BE2C (cell line): ENCODE data around the gene DDX24.

Experiments used
- DNase-seq: peaks from one replicate; pipeline ENCODE4 v3.0.0-alpha.2; 2020
- H3K27me3 ChIP-seq: fragments of 250-450 bp; sonication (Bioruptor Pico); 2 replicates; pipeline ENCODE4 v1.5.1; 2020; ENCODE audit warnings: mild to moderate bottlenecking
- H3K36me3 ChIP-seq: fragments of 250-450 bp; sonication (Bioruptor Pico); 2 replicates; pipeline ENCODE4 v1.5.1; 2020; ENCODE audit warnings: mild to moderate bottlenecking
- H3K4me1 ChIP-seq: fragments of 250-450 bp; sonication (Bioruptor Pico); 2 replicates; pipeline ENCODE4 v1.5.1; 2020
- H3K4me3 ChIP-seq: 2 replicates; pipeline ENCODE4 v1.5.1; 2011; ENCODE audit warnings: low read depth, low read length
- H3K9me3 ChIP-seq: fragments of 250-450 bp; sonication (Bioruptor Pico); 2 replicates; pipeline ENCODE4 v1.5.1; 2020
- CTCF ChIP-seq: IDR thresholded peaks from 2 replicates; pipeline ENCODE4 v1.5.1; 2012; ENCODE audit warnings: mild to moderate bottlenecking, low read depth, low read length

The DDX24 gene

GRCh38 chr14:94122438-94122837, 41.4 kb upstream of the DDX24 start:
- H3K27me3 ChIP-seq = no peaks in the 10 kb centered on the region
- H3K4me1 ChIP-seq = no peaks in the 10 kb centered on the region
- TF ChIP-seq CTCF = no peak
- H3K9me3 ChIP-seq = no peaks in the 10 kb centered on the region; the same call in none of the 2 replicates
- H3K36me3 ChIP-seq = no peaks in the 10 kb centered on the region
- no peak overlapping the region for H3K4me3 ChIP-seq
- DNase-seq = no peak

- no peak for TF ChIP-seq CTCF
- H3K4me3 ChIP-seq = no peak overlapping the region
- no peak for DNase-seq
- no peaks in the 10 kb centered on the region for H3K27me3 ChIP-seq
- no peaks in the 10 kb centered on the region; the same call in 1 of the 2 replicates for H3K4me1 ChIP-seq
- no peaks in the 10 kb centered on the region for H3K36me3 ChIP-seq
- H3K9me3 ChIP-seq = no peaks in the 10 kb centered on the region; the same call in none of the 2 replicates
Observed at GRCh38 chr14:94121485-94121884, 40.5 kb upstream of the DDX24 start.

GRCh38 chr14:94120667-94121340, 39.8 kb upstream of the DDX24 start:
- Histone ChIP-seq H3K4me3 (no peak overlapping the region), H3K4me1 (no peaks in the 10 kb centered on the region; the same call in 1 of the 2 replicates), H3K9me3 (no peaks in the 10 kb centered on the region; the same call in none of the 2 replicates), H3K36me3 (no peaks in the 10 kb centered on the region), H3K27me3 (no peaks in the 10 kb centered on the region)
- TF ChIP-seq CTCF = no peak
- DNase-seq = no peak

- Histone ChIP-seq H3K9me3 (no peaks in the 10 kb centered on the region; the same call in none of the 2 replicates), H3K36me3 (no peaks in the 10 kb centered on the region), H3K27me3 (no peaks in the 10 kb centered on the region), H3K4me3 (no peak overlapping the region), H3K4me1 (peaks cover 17% of the 10 kb centered on the region)
- DNase-seq = no peak
- TF ChIP-seq CTCF = no peak
Observed at GRCh38 chr14:94119071-94119470, 38.1 kb upstream of the DDX24 start.

GRCh38 chr14:94117856-94118255, 36.9 kb upstream of the DDX24 start:
- H3K9me3 ChIP-seq = no peaks in the 10 kb centered on the region; the same call in none of the 2 replicates
- H3K27me3 ChIP-seq = no peaks in the 10 kb centered on the region
- no peak for TF ChIP-seq CTCF
- no peaks in the 10 kb centered on the region for H3K36me3 ChIP-seq
- H3K4me3 ChIP-seq = no peak overlapping the region
- no peak for DNase-seq
- H3K4me1 ChIP-seq = peaks cover 24% of the 10 kb centered on the region

GRCh38 chr14:94116701-94117100, 35.7 kb upstream of the DDX24 start:
- H3K27me3 ChIP-seq = no peaks in the 10 kb centered on the region
- H3K4me3 ChIP-seq = no peak overlapping the region
- no peaks in the 10 kb centered on the region; the same call in none of the 2 replicates for H3K9me3 ChIP-seq
- no peaks in the 10 kb centered on the region for H3K36me3 ChIP-seq
- peaks cover 27% of the 10 kb centered on the region for H3K4me1 ChIP-seq
- no peak for TF ChIP-seq CTCF
- no peak for DNase-seq
